NCI-H2196 treated with DMSO at 0.1 percent for 48 hours (cell line): ENCODE data around the gene DDX60.
"Not testable (repeated sequence)": the region's sequence is repeated elsewhere in the genome, so short reads cannot be mapped to it uniquely, and the experiment has no call there.

Source experiments
- DNase-seq: peaks from one replicate; lab custom pipeline; 2025; ENCODE audit not compliant: unreplicated experiment; lab: John Stamatoyannopoulos, UW

DDX60 gene

GRCh38 chr4:168293386-168293975, 25.1 kb downstream of the DDX60 start:
- DNase-seq = no peak

GRCh38 chr4:168291242-168291641, 27.3 kb downstream of the DDX60 start:
- no peak for DNase-seq

GRCh38 chr4:168285850-168286249, 32.7 kb downstream of the DDX60 start:
- not testable (repeated sequence) for DNase-seq

- DNase-seq = no peak
Measured at GRCh38 chr4:168279556-168279955, 39.0 kb downstream of the DDX60 start.

- no peak for DNase-seq
Measured at GRCh38 chr4:168275836-168276235, 42.7 kb downstream of the DDX60 start.

- no peak for DNase-seq
Measured at GRCh38 chr4:168274871-168275270, 43.7 kb downstream of the DDX60 start.

- DNase-seq = no peak
Measured at GRCh38 chr4:168273838-168274237, 44.7 kb downstream of the DDX60 start.

- DNase-seq = no peak
Measured at GRCh38 chr4:168272488-168272887, 46.1 kb downstream of the DDX60 start.

- DNase-seq = peak; percentile 3
Measured at GRCh38 chr4:168269896-168270295, 48.7 kb downstream of the DDX60 start.

GRCh38 chr4:168265327-168265726, 53.2 kb downstream of the DDX60 start:
- DNase-seq = no peak

GRCh38 chr4:168264903-168265302, 53.6 kb downstream of the DDX60 start:
- peak; percentile 23 for DNase-seq

GRCh38 chr4:168263039-168263438, 55.5 kb downstream of the DDX60 start:
- DNase-seq = no peak

- DNase-seq = no peak
Measured at GRCh38 chr4:168259096-168259495, 59.5 kb downstream of the DDX60 start.

GRCh38 chr4:168257768-168258167, 60.8 kb downstream of the DDX60 start:
- no peak for DNase-seq

GRCh38 chr4:168248176-168248710, 70.3 kb downstream of the DDX60 start:
- no peak for DNase-seq

GRCh38 chr4:168247603-168248002, 70.9 kb downstream of the DDX60 start:
- no peak for DNase-seq

- no peak for DNase-seq
Measured at GRCh38 chr4:168241953-168242352, 76.6 kb downstream of the DDX60 start.

GRCh38 chr4:168240821-168241220, 77.7 kb downstream of the DDX60 start:
- no peak for DNase-seq

- no peak for DNase-seq
Measured at GRCh38 chr4:168221301-168221700, 97.3 kb downstream of the DDX60 start.

GRCh38 chr4:168220893-168221292, 97.7 kb downstream of the DDX60 start:
- no peak for DNase-seq

- DNase-seq = no peak
Measured at GRCh38 chr4:168218645-168219044, 99.9 kb downstream of the DDX60 start.

- DNase-seq = not testable (repeated sequence)
Measured at GRCh38 chr4:168213511-168213910, 105.0 kb downstream of the DDX60 start.

- DNase-seq = no peak
Measured at GRCh38 chr4:168212656-168213055, 105.9 kb downstream of the DDX60 start.
